PC-3 (cell line): ENCODE data around the gene KCNK4. TPM values are rescaled to one million over a fixed set of nuclear protein-coding genes. Genes with fewer than 3 reads are reported as not detected.

Source experiments
- ATAC-seq: fragments of 200-7000 bp; cut with Tn5 transposase; 2 replicates; pipeline ENCODE4 v1.9.1; 2020; ENCODE audit warnings: mild to moderate bottlenecking, moderate library complexity
- BruUV-seq: library from RNA; stranded (reverse); fragments of 400-500 nt; replicated peaks from 2 replicates; lab custom pipeline; 2021; lab: Mats Ljungman, UMichigan
- CTCF ChIA-PET: fragments of 300-600 bp; sonication (Branson Sonifier 250); formaldehyde crosslinking; loops from one replicate; lab custom pipeline; 2022; ENCODE audit warnings: antibody characterized with exemption; lab: Charles Lee
- POLR2A ChIA-PET: fragments of 300-600 bp; sonication (Branson Sonifier 250); formaldehyde crosslinking; loops from one replicate; lab custom pipeline; 2022; ENCODE audit warnings: antibody characterized with exemption; ENCODE audit not compliant: unreplicated experiment; lab: Charles Lee
- DNase-seq: peaks from one replicate; pipeline ENCODE4 v3.0.0-alpha.2; 2015
- H2AFZ ChIP-seq: fragments of 300-600 bp; sonication (generic); 2 replicates; pipeline ENCODE4 v1.6.0; 2016; ENCODE audit warnings: antibody characterized with exemption, low read length
- H3F3A ChIP-seq: fragments of 300-600 bp; sonication (generic); one replicate; pipeline ENCODE4 v1.6.0; 2017; ENCODE audit warnings: antibody characterized with exemption, low read length, control low read depth, mild to moderate bottlenecking; ENCODE audit not compliant: unreplicated experiment
- H3K27ac ChIP-seq: fragments of 300-600 bp; sonication (generic); 2 replicates; pipeline ENCODE4 v1.5.1; 2016; ENCODE audit warnings: mild to moderate bottlenecking, low read length
- H3K27me3 ChIP-seq: fragments of 300-600 bp; sonication (generic); 2 replicates; pipeline ENCODE4 v1.6.1; 2016; ENCODE audit warnings: low read length, mixed read lengths
- H3K36me3 ChIP-seq: fragments of 300-600 bp; sonication (generic); 2 replicates; pipeline ENCODE4 v1.6.1; 2016; ENCODE audit warnings: low read depth, mixed run types, low read length, mixed read lengths
- H3K4me1 ChIP-seq: fragments of 300-600 bp; sonication (generic); 2 replicates; pipeline ENCODE4 v1.5.1; 2016; ENCODE audit warnings: low read length; ENCODE audit not compliant: insufficient read depth
- H3K4me2 ChIP-seq: fragments of 300-600 bp; sonication (generic); 2 replicates; pipeline ENCODE4 v1.6.0; 2016; ENCODE audit warnings: low read length
- H3K4me3 ChIP-seq: fragments of 300-600 bp; sonication (generic); 2 replicates; pipeline ENCODE4 v1.5.1; 2016; ENCODE audit warnings: mild to moderate bottlenecking, low read length, mixed read lengths
- H3K79me2 ChIP-seq: fragments of 300-600 bp; sonication (generic); 2 replicates; pipeline ENCODE4 v1.6.1; 2017; ENCODE audit warnings: low read length, mixed read lengths
- H3K9ac ChIP-seq: fragments of 300-600 bp; sonication (generic); 2 replicates; pipeline ENCODE4 v1.6.0; 2016; ENCODE audit warnings: mild to moderate bottlenecking, low read length
- H3K9me2 ChIP-seq: fragments of 300-600 bp; sonication (generic); replicated peaks from 2 replicates; pipeline ENCODE4 v1.6.1; 2016; ENCODE audit warnings: mixed run types, low read length, mixed read lengths
- H3K9me3 ChIP-seq: fragments of 300-600 bp; sonication (generic); 2 replicates; pipeline ENCODE4 v1.6.1; 2016; ENCODE audit warnings: low read length, mixed read lengths
- H4K20me1 ChIP-seq: fragments of 300-600 bp; sonication (generic); 2 replicates; pipeline ENCODE4 v1.6.1; 2016; ENCODE audit warnings: low read length, mixed read lengths
- CTCF ChIP-seq: fragments of 300-600 bp; sonication (generic); conservative IDR thresholded peaks from 2 replicates; pipeline ENCODE4 v1.5.1; 2017; ENCODE audit warnings: antibody characterized with exemption, low read depth, mild to moderate bottlenecking, low read length
- EZH2 ChIP-seq: fragments of 300-600 bp; sonication (generic); IDR thresholded peaks from one replicate; pipeline ENCODE4 v1.6.1; 2017; ENCODE audit warnings: antibody characterized with exemption, mild to moderate bottlenecking, low read length; ENCODE audit not compliant: unreplicated experiment
- EZH2phosphoT487 ChIP-seq: fragments of 300-600 bp; sonication (generic); IDR thresholded peaks from 2 replicates; pipeline ENCODE4 v1.6.1; 2018; ENCODE audit warnings: mild to moderate bottlenecking, antibody characterized with exemption, low read length, borderline replicate concordance
- intact Hi-C: fragments of 100-400 bp; cut with micrococcal nuclease; formaldehyde crosslinking; loops from 2 replicates; pipeline ENCODE4 v1.9.0; 2023
- total RNA-seq: library from RNA; depleted of rRNA; stranded (reverse); fragments of >200 nt; gene quantifications from 2 replicates; pipeline ENCODE4 v1.2.3, GENCODE V29; 2014

KCNK4 gene
- total RNA-seq, 1 experiment from 2014 or later, result 1.2 TPM

- H3K79me2 ChIP-seq, result peaks cover 8% of the 10 kb centered on the region; the same call in 1 of the 2 replicates
- H3K9ac ChIP-seq, result no peak overlapping the region
- H3K27ac ChIP-seq, result no peak overlapping the region
- peak overlapping the region; percentile 56; the same call in 1 of the 2 replicates for H3K4me3 ChIP-seq
- intact Hi-C loops, result no loop called here
- H3K4me2 ChIP-seq, result peak overlapping the region; percentile 68
- no peaks in the 10 kb centered on the region for H4K20me1 ChIP-seq
- H3K9me2 ChIP-seq, result no peaks in the 10 kb centered on the region
- no peaks in the 10 kb centered on the region for H3K36me3 ChIP-seq
- DNase-seq (no peak), ATAC-seq (peak; percentile 17)
- no peaks in the 10 kb centered on the region for H3F3A ChIP-seq
- H3K27me3 ChIP-seq, result peaks cover 20% of the 10 kb centered on the region
- no peaks in the 10 kb centered on the region for H3K9me3 ChIP-seq
- peaks cover 8% of the 10 kb centered on the region for H3K4me1 ChIP-seq
- POLR2A ChIA-PET, result no interaction called here
- no peak overlapping the region for H2AFZ ChIP-seq
- TF ChIP-seq CTCF (no peak), EZH2phosphoT487 (peak; percentile 50; the same call in 1 of the 2 replicates), EZH2 (no peak)
- no TSS peak for BruUV-seq
- CTCF ChIA-PET, result no interaction called here
Observed at GRCh38 chr11:64291752-64292459, 804 bp downstream of the KCNK4 start.

GRCh38 chr11:64292460-64293254 is 1.6 kb downstream of the KCNK4 start:
- Histone ChIP-seq H4K20me1 (no peaks in the 10 kb centered on the region), H3K9me2 (no peaks in the 10 kb centered on the region), H3K79me2 (0 out of 2 replicates have a peak, but pooled peaks cover 2% of the 10 kb centered on the region), H3K27ac (no peak overlapping the region), H3K9me3 (no peaks in the 10 kb centered on the region), H3K4me1 (peaks cover 8% of the 10 kb centered on the region), H3K27me3 (peaks cover 20% of the 10 kb centered on the region), H2AFZ (no peak overlapping the region), H3K4me3 (no peak overlapping the region), H3K4me2 (no peak overlapping the region), H3F3A (no peaks in the 10 kb centered on the region), H3K9ac (no peak overlapping the region), H3K36me3 (no peaks in the 10 kb centered on the region)
- TF ChIP-seq EZH2phosphoT487 (no peak), CTCF (no peak), EZH2 (no peak)
- DNase-seq (no peak), ATAC-seq (no peak)
- ChIA-PET POLR2A (no interaction called here), CTCF (no interaction called here)
- no TSS peak for BruUV-seq
- intact Hi-C loops, result no loop called here

- Histone ChIP-seq H3K9me2 (no peaks in the 10 kb centered on the region), H3F3A (no peaks in the 10 kb centered on the region), H3K36me3 (no peaks in the 10 kb centered on the region), H3K27ac (no peak overlapping the region), H2AFZ (no peak overlapping the region), H3K9ac (no peak overlapping the region), H4K20me1 (no peaks in the 10 kb centered on the region), H3K4me1 (peaks cover 11% of the 10 kb centered on the region), H3K4me2 (no peak overlapping the region), H3K27me3 (peaks cover 29% of the 10 kb centered on the region), H3K4me3 (no peak overlapping the region), H3K79me2 (no peaks in the 10 kb centered on the region), H3K9me3 (no peaks in the 10 kb centered on the region)
- no peak for TF ChIP-seq EZH2phosphoT487
- TF ChIP-seq CTCF, result no peak
- no peak for TF ChIP-seq EZH2
- ChIA-PET CTCF (no interaction called here), POLR2A (no interaction called here)
- BruUV-seq, result no TSS peak
- DNase-seq (no peak), ATAC-seq (no peak)
- intact Hi-C loops, result no loop called here
Observed at GRCh38 chr11:64294774-64295173, 3.7 kb downstream of the KCNK4 start.
